CD4-positive, CD25-positive, alpha-beta regulatory T cell (primary cell): ENCODE measurements around the gene CAMK2D. TPM values are rescaled to one million over a fixed set of nuclear protein-coding genes. Genes with fewer than 3 reads are reported as not detected.

Experiments used
- ATAC-seq, 2 donors: fragments of 150-1000 bp; cut with Tn5 transposase; one replicate each; pipeline ENCODE4 v1.10.0; 2021; ENCODE audit warnings: low read depth in 2 of 2, moderate number of reproducible peaks in 2 of 2, moderate library complexity in 1 of 2
- DNase-seq, 3 donors: peaks; one replicate each; pipeline versions ENCODE4 v3.0.0 to v3.0.0-alpha.2; 2012 to 2022; ENCODE audit warnings: mixed read lengths in 1 of 3
- H3K27ac ChIP-seq: one replicate; pipeline ENCODE4 v1.7.0; 2013; ENCODE audit warnings: mild to moderate bottlenecking, low read length; ENCODE audit not compliant: insufficient read depth, poor library complexity, severe bottlenecking
- H3K27me3 ChIP-seq: one replicate; pipeline ENCODE4 v1.7.0; 2013; ENCODE audit warnings: low read length; ENCODE audit not compliant: control insufficient read depth, insufficient read depth
- H3K36me3 ChIP-seq: one replicate; pipeline ENCODE4 v1.7.0; 2013; ENCODE audit warnings: mild to moderate bottlenecking, low read length, moderate library complexity; ENCODE audit not compliant: control insufficient read depth, insufficient read depth
- H3K4me1 ChIP-seq: 2 replicates; pipeline ENCODE4 v1.7.0; 2013; ENCODE audit warnings: mild to moderate bottlenecking, low read length; ENCODE audit not compliant: insufficient read depth, control insufficient read depth, poor library complexity, severe bottlenecking
- H3K4me3 ChIP-seq: one replicate; pipeline ENCODE4 v1.7.0; 2013; ENCODE audit warnings: low read depth, mild to moderate bottlenecking, low read length, moderate library complexity
- H3K9me3 ChIP-seq, 2 experiments: 1 replicate in 1 of 2; 2 replicates in 1 of 2; pipeline ENCODE4 v1.7.0; 2013; ENCODE audit warnings: low read length in 2 of 2, mild to moderate bottlenecking in 1 of 2, moderate library complexity in 1 of 2; ENCODE audit not compliant: control insufficient read depth in 2 of 2
- H3K27ac Mint-ChIP-seq, 3 donors: one replicate each; pipeline ENCODE4 v1.8.0; 2020 to 2022; ENCODE audit warnings: mild to moderate bottlenecking in 3 of 3, mixed read lengths in 3 of 3, moderate library complexity in 2 of 3
- H3K27me3 Mint-ChIP-seq: one replicate; pipeline ENCODE4 v1.8.0; 2022; ENCODE audit warnings: mild to moderate bottlenecking, mixed read lengths
- H3K36me3 Mint-ChIP-seq: one replicate; pipeline ENCODE4 v1.8.0; 2020; ENCODE audit warnings: mixed read lengths
- H3K4me1 Mint-ChIP-seq, 4 donors: one replicate each; pipeline ENCODE4 v1.8.0; 2020 to 2022; ENCODE audit warnings: mixed read lengths in 4 of 4, mild to moderate bottlenecking in 1 of 4
- H3K4me3 Mint-ChIP-seq, 4 donors: one replicate each; pipeline ENCODE4 v1.8.0; 2020 to 2022; ENCODE audit warnings: mild to moderate bottlenecking in 4 of 4, mixed read lengths in 4 of 4, moderate library complexity in 3 of 4
- H3K9me3 Mint-ChIP-seq, 7 donors: one replicate each; pipeline ENCODE4 v1.8.0; 2020 to 2022; ENCODE audit warnings: mixed read lengths in 7 of 7, mild to moderate bottlenecking in 3 of 7, moderate library complexity in 2 of 7
- polyA plus RNA-seq, 4 donors: library from polyadenylated mRNA; unstranded; fragments of 300-500 nt; fragmentation: Illumina TruSeq; gene quantifications; one replicate each; pipeline ENCODE4 v1.2.3, GENCODE V29; 2021
- total RNA-seq: library from RNA; stranded (reverse); gene quantifications from one replicate; pipeline ENCODE4 v1.2.3, GENCODE V29; 2022

The CAMK2D gene
- total and polyA plus RNA-seq, 5 donors from 2014 or later, result 24.5 to 42.7 (median 26.2) TPM

DNA sequence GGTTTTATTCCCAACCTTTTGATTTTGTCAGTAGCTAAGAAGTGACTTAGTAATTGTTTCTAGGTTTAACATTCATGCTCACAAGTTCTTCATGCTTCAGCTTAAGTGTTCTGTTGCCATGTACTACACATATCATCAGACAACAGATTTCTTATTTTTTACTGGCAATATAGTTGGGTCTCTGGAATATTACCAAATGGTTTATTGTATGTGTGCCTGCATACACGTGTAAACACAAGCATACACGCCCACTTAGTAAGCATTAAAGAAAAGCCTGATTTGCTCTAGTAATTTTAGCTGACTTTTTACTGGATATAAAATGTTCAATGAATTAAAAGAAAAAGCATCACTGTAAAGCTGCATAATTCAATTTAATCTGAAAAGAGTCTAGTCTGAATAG lies 199.8 kb downstream of the CAMK2D start:
- no peak overlapping the region for H3K27ac ChIP-seq
- H3K27me3 ChIP-seq, result no peaks in the 10 kb centered on the region
- no peaks in the 10 kb centered on the region for H3K9me3 ChIP-seq
- DNase-seq (no peak), ATAC-seq (no peak)
- Mint-ChIP-seq H3K9me3 (no peaks in the 10 kb centered on the region), H3K36me3 (peaks cover 5% of the 10 kb centered on the region), H3K4me3 (no peak overlapping the region), H3K27me3 (no peaks in the 10 kb centered on the region), H3K27ac (peak overlapping the region in 1 of 3 donors; percentile 12), H3K4me1 (peaks cover 18 to 53% (median 47%) of the 10 kb centered on the region in 4 donors)
- peaks cover 38% of the 10 kb centered on the region for H3K4me1 ChIP-seq
- no peak overlapping the region for H3K4me3 ChIP-seq
- no peaks in the 10 kb centered on the region for H3K36me3 ChIP-seq

DNA sequence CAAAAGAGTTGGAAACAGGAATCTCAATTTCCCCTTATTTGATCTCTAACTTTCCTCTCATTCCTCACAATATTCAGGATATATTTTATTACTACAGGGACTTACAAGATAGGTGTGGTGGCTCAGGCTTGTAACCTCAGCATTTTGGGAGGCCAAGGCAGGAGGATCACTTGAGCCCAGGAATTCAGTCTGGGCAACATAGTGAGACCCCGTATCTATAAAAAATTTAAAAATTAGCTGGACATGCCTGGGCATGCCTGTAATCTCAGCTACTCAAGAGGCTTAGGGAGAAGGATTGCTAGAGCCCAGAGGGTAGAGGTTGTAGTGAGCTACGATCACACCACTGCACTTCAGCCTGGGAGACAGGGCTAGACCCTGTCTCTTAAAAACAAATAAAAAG lies 200.4 kb downstream of the CAMK2D start:
- H3K4me3 ChIP-seq, result no peak overlapping the region
- H3K27ac Mint-ChIP-seq, result peak overlapping the region in 2 of 3 donors; percentile 3 to 45
- peaks cover 31% of the 10 kb centered on the region for H3K4me1 ChIP-seq
- H3K9me3 Mint-ChIP-seq, result no peaks in the 10 kb centered on the region
- H3K36me3 Mint-ChIP-seq, result peaks cover 5% of the 10 kb centered on the region
- peaks cover 12 to 53% (median 44%) of the 10 kb centered on the region in 4 donors for H3K4me1 Mint-ChIP-seq
- H3K36me3 ChIP-seq, result no peaks in the 10 kb centered on the region
- H3K27ac ChIP-seq, result no peak overlapping the region
- no peaks in the 10 kb centered on the region for H3K27me3 ChIP-seq
- DNase-seq (no peak), ATAC-seq (no peak)
- H3K27me3 Mint-ChIP-seq, result no peaks in the 10 kb centered on the region
- H3K4me3 Mint-ChIP-seq, result no peak overlapping the region
- H3K9me3 ChIP-seq, result no peaks in the 10 kb centered on the region

DNA sequence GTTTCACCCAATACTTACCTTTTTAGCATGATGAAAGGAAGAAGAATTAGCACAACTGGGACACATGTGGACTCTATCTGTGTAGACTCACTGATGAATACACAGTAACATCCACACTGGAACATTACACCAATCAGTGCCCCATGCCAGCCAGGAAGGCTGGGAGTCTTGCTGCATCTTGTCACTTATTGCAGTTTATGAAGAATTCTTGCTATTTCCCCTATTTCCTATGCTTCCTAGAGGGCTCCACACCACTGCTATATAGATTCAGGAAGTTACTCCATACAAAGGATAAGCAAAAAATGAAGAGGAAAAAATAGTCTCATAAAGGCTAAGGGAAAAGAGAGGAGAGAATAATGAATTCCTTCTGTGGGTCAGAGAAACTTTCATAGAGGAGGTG lies 201.0 kb downstream of the CAMK2D start:
- H3K9me3 ChIP-seq, result no peaks in the 10 kb centered on the region
- peak overlapping the region in 1 of 4 donors; percentile 9 for H3K4me3 Mint-ChIP-seq
- no peaks in the 10 kb centered on the region for H3K27me3 Mint-ChIP-seq
- H3K36me3 Mint-ChIP-seq, result peaks cover 5% of the 10 kb centered on the region
- H3K4me1 Mint-ChIP-seq, result peaks cover 7 to 53% (median 41%) of the 10 kb centered on the region in 4 donors
- peaks cover 26% of the 10 kb centered on the region for H3K4me1 ChIP-seq
- H3K4me3 ChIP-seq, result no peak overlapping the region
- no peaks in the 10 kb centered on the region for H3K36me3 ChIP-seq
- H3K9me3 Mint-ChIP-seq, result no peaks in the 10 kb centered on the region
- DNase-seq (no peak), ATAC-seq (no peak)
- peak overlapping the region; percentile 3 to 92 (median 45) for H3K27ac Mint-ChIP-seq
- H3K27me3 ChIP-seq, result no peaks in the 10 kb centered on the region
- H3K27ac ChIP-seq, result no peak overlapping the region

DNA sequence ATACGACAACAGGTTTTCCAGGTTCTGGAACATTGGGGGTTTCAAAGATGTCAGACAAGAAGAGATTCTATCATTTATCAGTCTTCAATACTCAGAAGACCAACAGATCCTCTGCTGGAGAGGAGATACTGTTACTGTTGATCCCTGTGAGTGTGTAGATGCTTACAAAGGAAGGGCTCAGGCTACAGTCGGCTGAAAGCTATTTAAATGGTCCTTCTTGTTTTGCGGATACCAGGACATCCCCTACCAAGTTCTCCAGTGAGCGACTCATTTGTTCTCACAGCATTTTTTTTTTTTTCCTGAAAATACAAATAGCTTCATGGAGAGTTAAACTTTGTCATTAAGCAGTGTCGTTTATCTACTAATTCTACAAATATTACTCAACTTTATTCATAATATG lies 201.6 kb downstream of the CAMK2D start:
- no peak overlapping the region for H3K27ac Mint-ChIP-seq
- H3K9me3 Mint-ChIP-seq, result no peaks in the 10 kb centered on the region
- Histone ChIP-seq H3K36me3 (no peaks in the 10 kb centered on the region), H3K4me3 (no peak overlapping the region), H3K27ac (no peak overlapping the region), H3K4me1 (peaks cover 20% of the 10 kb centered on the region), H3K9me3 (no peaks in the 10 kb centered on the region), H3K27me3 (no peaks in the 10 kb centered on the region)
- H3K27me3 Mint-ChIP-seq, result no peaks in the 10 kb centered on the region
- ATAC-seq (no peak), DNase-seq (no peak)
- peak overlapping the region in 1 of 4 donors; percentile 33 for H3K4me3 Mint-ChIP-seq
- H3K36me3 Mint-ChIP-seq, result peaks cover 5% of the 10 kb centered on the region
- peaks cover 3 to 49% (median 36%) of the 10 kb centered on the region in 4 donors for H3K4me1 Mint-ChIP-seq

DNA sequence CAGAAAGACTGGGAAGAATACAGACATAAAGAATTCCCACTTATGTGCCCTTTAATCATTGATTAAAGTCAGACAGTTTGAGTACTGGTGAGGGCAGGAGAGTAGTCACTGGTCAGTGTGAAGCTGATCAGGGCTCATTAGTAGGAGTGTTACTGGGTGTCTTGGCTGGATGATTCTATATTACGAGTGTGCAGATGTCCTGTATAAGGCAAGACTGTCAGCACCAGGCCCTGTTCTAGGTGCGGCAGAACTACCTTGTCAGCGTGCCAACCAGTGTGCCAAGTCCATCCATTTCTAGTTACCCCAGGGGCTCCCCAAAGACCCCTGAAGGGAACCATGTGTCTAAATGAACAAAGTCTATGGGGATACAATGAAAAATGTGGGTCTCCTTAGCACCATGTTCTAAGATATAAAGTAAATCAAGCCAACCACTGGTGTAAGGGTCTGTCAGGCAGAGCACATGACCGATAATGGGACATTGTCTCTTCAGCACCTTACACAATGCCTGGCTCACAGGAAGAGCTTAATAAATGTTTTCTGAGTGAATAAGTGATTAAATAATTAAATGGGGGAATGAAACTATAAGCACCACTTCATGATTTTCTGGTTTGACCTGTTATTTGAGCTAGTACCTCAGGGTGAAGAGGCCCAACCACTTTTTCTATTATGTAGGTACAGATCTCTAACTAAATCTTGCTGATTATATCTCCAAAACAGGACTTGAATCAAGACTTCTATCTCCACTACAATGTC lies 205.0 kb downstream of the CAMK2D start:
- H3K4me3 ChIP-seq, result no peak overlapping the region
- no peak for ATAC-seq
- no peaks in the 10 kb centered on the region for H3K27me3 ChIP-seq
- H3K4me1 ChIP-seq, result no peaks in the 10 kb centered on the region
- peaks cover 10% of the 10 kb centered on the region for H3K36me3 Mint-ChIP-seq
- no peak overlapping the region for H3K27ac ChIP-seq
- H3K9me3 Mint-ChIP-seq, result no peaks in the 10 kb centered on the region
- peak overlapping the region in 2 of 3 donors; percentile 37 to 68 for H3K27ac Mint-ChIP-seq
- no peaks in the 10 kb centered on the region for H3K27me3 Mint-ChIP-seq
- DNase-seq, result no peak
- no peaks in the 10 kb centered on the region for H3K9me3 ChIP-seq
- no peak overlapping the region for H3K4me3 Mint-ChIP-seq
- H3K36me3 ChIP-seq, result peaks cover 4% of the 10 kb centered on the region
- H3K4me1 Mint-ChIP-seq, result peaks cover 4 to 28% (median 20%) of the 10 kb centered on the region in 4 donors

DNA sequence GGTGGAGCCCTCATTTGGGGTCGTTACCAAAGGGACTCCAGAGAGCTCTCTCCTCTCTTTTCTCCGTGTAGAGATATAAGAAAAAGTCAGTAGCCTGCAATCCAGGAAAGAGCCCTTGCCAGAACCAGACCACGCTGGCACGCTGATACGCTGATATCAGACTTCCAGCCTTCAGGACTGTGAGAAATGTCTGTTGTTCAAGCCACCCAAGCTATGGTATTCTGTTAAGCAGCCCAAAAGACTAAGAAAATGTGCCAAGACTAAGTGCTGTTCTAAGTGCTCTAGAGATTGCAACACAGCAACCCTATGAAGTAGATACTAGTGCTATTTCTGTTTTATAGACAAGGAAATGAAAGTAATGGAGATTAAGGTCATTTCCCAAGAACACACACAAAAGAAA lies 205.7 kb downstream of the CAMK2D start:
- peaks cover 4 to 26% (median 18%) of the 10 kb centered on the region in 4 donors for H3K4me1 Mint-ChIP-seq

DNA sequence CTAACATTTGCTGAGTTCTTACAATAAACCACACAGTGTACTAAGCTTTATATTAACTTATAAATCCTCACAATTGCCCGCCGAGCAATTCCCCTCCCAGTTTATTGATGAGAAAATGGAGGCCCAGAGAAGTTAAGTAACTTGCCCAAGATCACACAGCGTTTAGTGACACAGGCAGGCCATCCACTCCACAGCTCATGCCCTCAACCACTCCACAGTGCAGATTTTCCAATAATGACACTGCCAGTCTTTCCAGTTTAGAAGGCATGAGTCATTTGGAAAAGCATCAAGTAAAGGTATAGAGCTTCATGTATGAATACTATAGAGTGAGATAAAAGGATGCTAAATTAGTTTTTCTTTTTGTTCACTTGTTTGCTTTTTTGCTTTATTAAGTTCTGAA lies 208.5 kb downstream of the CAMK2D start:
- H3K36me3 ChIP-seq, result peaks cover 13% of the 10 kb centered on the region
- H3K4me3 ChIP-seq, result no peak overlapping the region
- Mint-ChIP-seq H3K4me1 (peaks cover 9 to 31% (median 23%) of the 10 kb centered on the region in 4 donors), H3K36me3 (peaks cover 10% of the 10 kb centered on the region), H3K4me3 (no peak overlapping the region), H3K27ac (peak overlapping the region in 1 of 3 donors; percentile 9), H3K9me3 (no peaks in the 10 kb centered on the region), H3K27me3 (no peaks in the 10 kb centered on the region)
- H3K27ac ChIP-seq, result no peak overlapping the region
- no peak for DNase-seq
- H3K4me1 ChIP-seq, result no peaks in the 10 kb centered on the region
- ATAC-seq, result no peak
- no peaks in the 10 kb centered on the region for H3K9me3 ChIP-seq
- H3K27me3 ChIP-seq, result no peaks in the 10 kb centered on the region

More for the DNA sequence above, 205.7 kb downstream of the CAMK2D start:
- H3K4me1 ChIP-seq, result no peaks in the 10 kb centered on the region
- no peaks in the 10 kb centered on the region for H3K9me3 ChIP-seq
- Mint-ChIP-seq H3K27me3 (no peaks in the 10 kb centered on the region), H3K27ac (peak overlapping the region in 1 of 3 donors; percentile 37), H3K4me3 (no peak overlapping the region), H3K9me3 (no peaks in the 10 kb centered on the region), H3K36me3 (peaks cover 10% of the 10 kb centered on the region)
- H3K4me3 ChIP-seq, result no peak overlapping the region
- DNase-seq, result no peak
- ATAC-seq, result no peak
- H3K36me3 ChIP-seq, result peaks cover 9% of the 10 kb centered on the region
- no peaks in the 10 kb centered on the region for H3K27me3 ChIP-seq
- no peak overlapping the region for H3K27ac ChIP-seq

DNA sequence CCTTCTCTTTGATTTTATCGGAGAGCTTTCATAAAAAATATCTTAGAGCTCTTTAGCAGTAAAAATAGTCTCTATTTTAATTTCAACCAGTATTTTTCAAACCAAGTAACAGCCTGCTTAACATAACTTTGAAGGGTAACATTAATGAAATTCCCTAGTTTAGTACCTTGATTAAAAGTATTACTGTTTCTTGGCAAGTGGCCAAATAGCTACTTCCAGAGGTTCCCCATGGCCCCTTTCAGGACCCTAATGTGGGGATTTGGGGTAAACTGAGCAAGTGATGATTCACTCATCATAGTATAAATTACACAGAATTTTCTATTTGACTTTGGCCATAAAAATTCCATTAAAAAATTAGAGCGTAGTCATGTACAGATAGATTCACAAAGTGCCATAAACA lies 211.0 kb downstream of the CAMK2D start:
- H3K4me1 Mint-ChIP-seq, result peaks cover 16 to 26% (median 24%) of the 10 kb centered on the region in 4 donors
- DNase-seq, result no peak
- peaks cover 15% of the 10 kb centered on the region for H3K36me3 Mint-ChIP-seq
- Histone ChIP-seq H3K36me3 (peaks cover 13% of the 10 kb centered on the region), H3K4me1 (peaks cover 9% of the 10 kb centered on the region), H3K9me3 (no peaks in the 10 kb centered on the region), H3K27me3 (no peaks in the 10 kb centered on the region), H3K4me3 (no peak overlapping the region), H3K27ac (no peak overlapping the region)
- no peak overlapping the region for H3K27ac Mint-ChIP-seq
- no peak for ATAC-seq
- H3K27me3 Mint-ChIP-seq, result no peaks in the 10 kb centered on the region
- no peaks in the 10 kb centered on the region for H3K9me3 Mint-ChIP-seq
- no peak overlapping the region for H3K4me3 Mint-ChIP-seq
